Measurements from ENCODE around the gene FBXO34. TPM values are rescaled to one million over a fixed set of nuclear protein-coding genes. Genes with fewer than 3 reads are reported as not detected.

Gene FBXO34
- total RNA-seq, 4 donors from 2014 or later = 29.7 to 48.1 (median 37.3) TPM

DNA sequence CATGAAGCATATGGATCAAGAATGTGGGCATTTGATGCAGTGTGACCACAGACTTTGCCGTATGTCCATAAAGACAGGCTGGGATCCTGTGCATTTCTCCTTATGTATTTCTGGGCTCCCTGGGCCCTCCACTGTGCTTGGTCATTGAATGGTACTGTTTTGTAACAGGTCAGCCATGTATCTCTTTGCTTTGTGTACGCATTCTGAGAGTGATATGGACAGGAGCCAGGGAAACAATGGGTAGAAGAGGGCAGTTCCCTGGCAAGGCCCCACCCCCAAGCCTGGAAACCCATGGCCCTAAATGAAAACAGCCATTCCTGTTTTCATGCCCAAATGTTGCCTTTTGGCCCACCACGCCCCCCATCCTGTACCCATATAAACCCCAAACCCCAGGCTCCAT, 15.2 kb upstream of the FBXO34 start:
- WGBS, 2 donors = 85 to 93% methylated on average over 3 of the region's 3 CpGs
- DNase-seq (ENCODE audit: low spot score in 2 of 2) = no peak
- no peak overlapping the region for H3K4me3 ChIP-seq (ENCODE audit: low read depth, poor library complexity, severe bottlenecking)
- intact Hi-C loops (cut with DNase I; ENCODE audit: low total_unique reads) = no loop called here
- TF ChIP-seq POLR2A (IDR thresholded peaks at IDR 0.05) (no peak), CTCF (IDR thresholded peaks at IDR 0.05) (no peak)

GRCh38 chr14:55256586-55256985, 14.6 kb upstream of the FBXO34 start:
- no peak for DNase-seq (ENCODE audit: low spot score in 2 of 2)
- no peak overlapping the region for H3K4me3 ChIP-seq (ENCODE audit: low read depth, poor library complexity, severe bottlenecking)
- TF ChIP-seq CTCF (IDR thresholded peaks at IDR 0.05) = no peak
- no peak for TF ChIP-seq POLR2A (IDR thresholded peaks at IDR 0.05)
- 19 to 27% methylated on average over 6 of the region's 6 CpGs for whole genome bisulfite sequencing, 2 donors
- intact Hi-C loops (cut with DNase I; ENCODE audit: low total_unique reads) = no loop called here

- no peak for DNase-seq (ENCODE audit: low spot score in 2 of 2)
- 73 to 81% methylated on average over 4 of the region's 4 CpGs for WGBS, 2 donors
- intact Hi-C loops (cut with DNase I; ENCODE audit: low total_unique reads) = no loop called here
- TF ChIP-seq CTCF (IDR thresholded peaks at IDR 0.05) = no peak
- no peak for TF ChIP-seq POLR2A (IDR thresholded peaks at IDR 0.05)
- no peak overlapping the region for H3K4me3 ChIP-seq (ENCODE audit: low read depth, poor library complexity, severe bottlenecking)
Measured at GRCh38 chr14:55265197-55265596, 6.0 kb upstream of the FBXO34 start.

DNA sequence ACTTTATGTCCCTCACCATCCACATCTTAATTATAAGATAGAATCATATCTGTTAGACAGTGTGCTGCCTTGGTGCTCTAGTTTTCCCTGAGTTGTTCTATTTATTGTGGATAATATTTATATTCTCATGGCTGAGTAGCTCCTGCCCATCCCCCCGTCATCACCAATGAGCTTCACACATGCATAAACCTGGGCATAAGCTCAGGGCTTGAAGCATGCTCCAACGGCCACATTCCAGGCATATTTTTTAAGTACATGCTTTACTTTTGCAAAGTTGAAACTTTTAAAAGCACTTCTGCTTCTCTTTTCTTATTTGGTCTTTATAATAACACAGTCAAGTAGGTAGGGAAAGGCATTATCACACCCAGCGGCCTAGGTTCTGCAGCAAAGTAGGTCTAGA, 3.4 kb upstream of the FBXO34 start:
- WGBS, 2 donors = 53 to 64% methylated on average over 3 of the region's 3 CpGs
- no peak overlapping the region for H3K4me3 ChIP-seq (ENCODE audit: low read depth, poor library complexity, severe bottlenecking)
- no peak for DNase-seq (ENCODE audit: low spot score in 2 of 2)

DNA sequence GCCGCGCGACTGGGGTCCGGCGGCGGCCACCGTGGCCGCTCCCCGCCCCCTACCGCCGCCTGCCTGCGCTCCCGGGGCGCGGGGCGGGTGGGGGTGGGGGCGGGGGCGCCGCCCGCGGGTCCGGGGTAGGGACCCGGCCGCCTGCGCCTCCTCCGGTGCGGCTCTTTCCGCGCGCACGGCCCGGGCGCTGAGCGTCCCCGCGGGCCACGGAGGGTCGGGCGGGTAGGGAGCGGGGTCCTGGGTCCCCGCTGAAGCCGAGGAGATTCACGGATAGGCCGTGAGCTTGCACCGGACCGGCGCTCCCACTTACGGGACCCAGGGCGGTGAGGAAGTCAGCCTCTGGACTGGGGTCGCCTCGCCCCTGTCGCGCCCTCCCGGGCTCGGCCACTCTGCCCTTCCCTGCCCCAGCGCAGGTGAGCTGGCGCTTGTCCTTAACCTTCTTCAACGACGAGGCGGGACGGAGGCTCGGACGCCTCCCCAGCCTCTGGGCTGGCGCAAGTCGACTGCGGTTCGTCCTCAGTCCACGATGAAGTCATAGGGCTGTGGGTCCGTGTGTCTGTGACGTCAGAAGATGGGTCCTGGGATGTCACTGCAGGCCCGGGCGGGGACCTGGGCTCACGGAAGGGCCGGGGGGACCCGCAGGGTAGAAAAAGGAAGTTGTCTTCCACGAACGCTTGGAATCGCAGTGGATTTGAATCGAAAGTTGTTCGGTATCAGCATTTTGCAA, 514 bp downstream of the FBXO34 start:
- TF ChIP-seq POLR2A (IDR thresholded peaks at IDR 0.05) (no peak), CTCF (IDR thresholded peaks at IDR 0.05) (no peak)
- H3K4me3 ChIP-seq (ENCODE audit: low read depth, poor library complexity, severe bottlenecking) = peak overlapping the region; percentile 73
- WGBS, 2 donors = 0% methylated on average over 40 to 45 of the region's 80 CpGs
- DNase-seq (ENCODE audit: low spot score in 2 of 2) = peak; percentile 67 to 93
- intact Hi-C loops (cut with DNase I; ENCODE audit: low total_unique reads) = loop anchor here (10.0 kb wide), 1 partner anchor 153 kb away; no protein-coding TSS in a partner anchor

More for the DNA sequence above, 3.4 kb upstream of the FBXO34 start:
- TF ChIP-seq POLR2A (IDR thresholded peaks at IDR 0.05) (no peak), CTCF (IDR thresholded peaks at IDR 0.05) (no peak)
- intact Hi-C loops (cut with DNase I; ENCODE audit: low total_unique reads) = no loop called here

DNA sequence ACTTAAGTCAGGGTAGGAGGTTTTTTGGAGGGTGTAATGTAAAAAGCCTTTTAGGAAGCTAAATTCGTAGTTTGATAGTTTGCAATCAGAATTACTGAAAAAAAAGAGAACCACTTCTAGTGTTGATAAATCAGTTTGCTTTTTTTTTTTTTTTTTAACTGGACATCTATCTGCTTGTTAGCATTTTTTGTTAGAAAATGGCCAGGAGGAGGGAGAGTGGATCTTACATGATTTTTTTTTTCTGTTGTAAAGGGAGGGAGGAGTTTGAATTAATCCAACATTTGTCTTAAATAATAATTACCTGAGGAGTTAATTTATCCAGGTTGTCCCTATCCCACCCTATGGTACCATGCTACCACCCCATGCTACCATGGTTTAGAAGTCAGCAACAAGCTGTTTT, 1.2 kb downstream of the FBXO34 start:
- WGBS, 2 donors = 2% methylated on average over 1 of the region's 1 CpG
- TF ChIP-seq CTCF (IDR thresholded peaks at IDR 0.05) = no peak
- no peak for TF ChIP-seq POLR2A (IDR thresholded peaks at IDR 0.05)
- DNase-seq (ENCODE audit: low spot score in 2 of 2) = no peak
- peak overlapping the region; percentile 73 for H3K4me3 ChIP-seq (ENCODE audit: low read depth, poor library complexity, severe bottlenecking)
- intact Hi-C loops (cut with DNase I; ENCODE audit: low total_unique reads) = loop anchor here (10.0 kb wide), 1 partner anchor 152 kb away; no protein-coding TSS in a partner anchor
